Body of pancreas (tissue), 4 donors: Measurements from ENCODE around the gene TMEM154.

ENCODE experiments used
- CTCF ChIP-seq, 7 experiments: fragments of 450-650 bp in 4 of 7; fragments of 200-600 bp in 3 of 7; sonication (generic) in 3 of 7; IDR thresholded peaks; one replicate each; pipeline ENCODE4 v1.5.1; 2016 to 2019; ENCODE audit warnings: antibody characterized with exemption in 7 of 7
- POLR2A ChIP-seq, 3 donors: fragments of 450-650 bp; IDR thresholded peaks; one replicate each; pipeline ENCODE4 v1.6.1; 2016; ENCODE audit warnings: antibody characterized with exemption in 3 of 3, mild to moderate bottlenecking in 2 of 3

GRCh38 chr4:152657657-152658056, 22.1 kb downstream of the TMEM154 start:
- no peak for TF ChIP-seq CTCF (IDR thresholded peaks at IDR 0.05)
- TF ChIP-seq POLR2A (IDR thresholded peaks at IDR 0.05), result no peak
